ENCODE measurements around the gene CCDC157.
A peak's percentile ranks its signal among the peaks of the same experiment; 100 is the strongest.

CCDC157 gene

GRCh38 chr22:30308518-30309230, 48.1 kb upstream of the CCDC157 start:
- peaks cover 79% of the 10 kb centered on the region for H3K4me1 ChIP-seq (ENCODE audit: insufficient read depth, low read length, severe bottlenecking)

GRCh38 chr22:30309951-30310741, 46.7 kb upstream of the CCDC157 start:
- Histone ChIP-seq H3K36me3 (ENCODE audit: insufficient read depth, low read length) (peaks cover 4% of the 10 kb centered on the region; the same call in 1 of the 2 replicates), H2AFZ (ENCODE audit: low read length) (no peak overlapping the region), H3K4me1 (ENCODE audit: insufficient read depth, low read length, severe bottlenecking) (peaks cover 64% of the 10 kb centered on the region), H3K27ac (ENCODE audit: low read depth, low read length, poor library complexity, severe bottlenecking) (peak overlapping the region; percentile 99), H3K79me2 (ENCODE audit: insufficient read depth, low read length) (no peaks in the 10 kb centered on the region), H3K4me2 (ENCODE audit: low read length) (peak overlapping the region; percentile 31; the same call in 1 of the 2 replicates), H3K9me2 (ENCODE audit: low read depth, low read length) (no peaks in the 10 kb centered on the region), H4K20me1 (ENCODE audit: insufficient read depth, low read length) (no peaks in the 10 kb centered on the region), H3K4me3 (ENCODE audit: low read depth, low read length, poor library complexity, severe bottlenecking) (no peak overlapping the region), H3F3A (ENCODE audit: insufficient read depth, low read length) (0 out of 2 replicates have a peak, but pooled peaks cover under 1% of the 10 kb centered on the region), H3K9me3 (ENCODE audit: low read length) (no peaks in the 10 kb centered on the region), H3K9ac (ENCODE audit: low read length) (peak overlapping the region; percentile 23; the same call in 1 of the 2 replicates), H3K27me3 (ENCODE audit: insufficient read depth, low read length) (no peaks in the 10 kb centered on the region)
- no peak for TF ChIP-seq EZH2 (IDR thresholded peaks at IDR 0.05; ENCODE audit: borderline replicate concordance, low read length)

More at GRCh38 chr22:30308518-30309230, 48.1 kb upstream of the CCDC157 start:
- H3K27me3 ChIP-seq (ENCODE audit: insufficient read depth, low read length): no peaks in the 10 kb centered on the region
- peak overlapping the region; percentile 8; the same call in 1 of the 2 replicates for H3K9ac ChIP-seq (ENCODE audit: low read length)
- H3K9me2 ChIP-seq (ENCODE audit: low read depth, low read length): no peaks in the 10 kb centered on the region
- H3K79me2 ChIP-seq (ENCODE audit: insufficient read depth, low read length): no peaks in the 10 kb centered on the region
- no peaks in the 10 kb centered on the region for H4K20me1 ChIP-seq (ENCODE audit: insufficient read depth, low read length)
- peak overlapping the region; percentile 99 for H3K27ac ChIP-seq (ENCODE audit: low read depth, low read length, poor library complexity, severe bottlenecking)
- H3K9me3 ChIP-seq (ENCODE audit: low read length): no peaks in the 10 kb centered on the region
- H3K4me3 ChIP-seq (ENCODE audit: low read depth, low read length, poor library complexity, severe bottlenecking): no peak overlapping the region
- 0 out of 2 replicates have a peak, but pooled peaks cover 3% of the 10 kb centered on the region for H3F3A ChIP-seq (ENCODE audit: insufficient read depth, low read length)
- no peak overlapping the region for H2AFZ ChIP-seq (ENCODE audit: low read length)
- TF ChIP-seq CTCF (IDR thresholded peaks at IDR 0.05; ENCODE audit: low read length) (no peak), EZH2 (IDR thresholded peaks at IDR 0.05; ENCODE audit: borderline replicate concordance, low read length) (no peak)
- no peaks in the 10 kb centered on the region for H3K36me3 ChIP-seq (ENCODE audit: insufficient read depth, low read length)
- H3K4me2 ChIP-seq (ENCODE audit: low read length): peak overlapping the region; percentile 22; the same call in 1 of the 2 replicates

GRCh38 chr22:30310881-30311771, 45.7 kb upstream of the CCDC157 start:
- Histone ChIP-seq H3K9me2 (ENCODE audit: low read depth, low read length) (no peaks in the 10 kb centered on the region), H3K4me3 (ENCODE audit: low read depth, low read length, poor library complexity, severe bottlenecking) (no peak overlapping the region), H3K4me2 (ENCODE audit: low read length) (peak overlapping the region; percentile 31; the same call in 1 of the 2 replicates), H2AFZ (ENCODE audit: low read length) (no peak overlapping the region), H3K9ac (ENCODE audit: low read length) (peak overlapping the region; percentile 23; the same call in 1 of the 2 replicates), H3K27ac (ENCODE audit: low read depth, low read length, poor library complexity, severe bottlenecking) (peak overlapping the region; percentile 99), H3K79me2 (ENCODE audit: insufficient read depth, low read length) (no peaks in the 10 kb centered on the region), H3K27me3 (ENCODE audit: insufficient read depth, low read length) (no peaks in the 10 kb centered on the region), H3F3A (ENCODE audit: insufficient read depth, low read length) (no peaks in the 10 kb centered on the region), H4K20me1 (ENCODE audit: insufficient read depth, low read length) (no peaks in the 10 kb centered on the region), H3K9me3 (ENCODE audit: low read length) (no peaks in the 10 kb centered on the region), H3K36me3 (ENCODE audit: insufficient read depth, low read length) (peaks cover 4% of the 10 kb centered on the region; the same call in 1 of the 2 replicates), H3K4me1 (ENCODE audit: insufficient read depth, low read length, severe bottlenecking) (peaks cover 55% of the 10 kb centered on the region)
- TF ChIP-seq EZH2 (IDR thresholded peaks at IDR 0.05; ENCODE audit: borderline replicate concordance, low read length): no peak
